ENCODE measurements around the gene VIPR2. TPM values are rescaled to one million over a fixed set of nuclear protein-coding genes. Genes with fewer than 3 reads are reported as not detected.

VIPR2 gene
- total RNA-seq, 4 donors from 2014 or later: 1.8 to 3.7 (median 2.7) TPM

- intact Hi-C loops (cut with DNase I; ENCODE audit: low total_unique reads): no loop called here
- no peaks in the 10 kb centered on the region for H3K9me3 ChIP-seq
- TF ChIP-seq EP300 (IDR thresholded peaks at IDR 0.05; ENCODE audit: low read depth) (no peak), POLR2A (IDR thresholded peaks at IDR 0.05) (no peak), POLR2AphosphoS5 (IDR thresholded peaks at IDR 0.05) (no peak), CTCF (IDR thresholded peaks at IDR 0.05) (no peak)
- no peak for DNase-seq
- H3K27ac ChIP-seq: no peak overlapping the region
- in situ Hi-C loops (cut with MboI; ENCODE audit: low pct_ligation_motif_present in 1 of 4, low pct_unique_long_range_greater_than_20kb in 1 of 4, low sequenced_read_pairs in 3 of 4): no loop called here
- H3K4me1 ChIP-seq: no peaks in the 10 kb centered on the region
- 92 to 95% methylated on average over 7 of the region's 7 CpGs for whole genome bisulfite sequencing, 2 donors (ENCODE audit: low coverage in 1 of 2)
- H3K36me3 ChIP-seq: no peaks in the 10 kb centered on the region
- H3K4me3 ChIP-seq: no peak overlapping the region
- H3K27me3 ChIP-seq: no peaks in the 10 kb centered on the region
Observed at GRCh38 chr7:159160450-159160849, 15.8 kb upstream of the VIPR2 start.

- intact Hi-C loops (cut with DNase I; ENCODE audit: low total_unique reads) (no loop called here), in situ Hi-C loops (cut with MboI; ENCODE audit: low pct_ligation_motif_present in 1 of 4, low pct_unique_long_range_greater_than_20kb in 1 of 4, low sequenced_read_pairs in 3 of 4) (no loop called here)
- no peak for DNase-seq
- TF ChIP-seq EP300 (IDR thresholded peaks at IDR 0.05; ENCODE audit: low read depth): no peak
- TF ChIP-seq POLR2A (IDR thresholded peaks at IDR 0.05): no peak
- TF ChIP-seq CTCF (IDR thresholded peaks at IDR 0.05): no peak
- TF ChIP-seq POLR2AphosphoS5 (IDR thresholded peaks at IDR 0.05): no peak
- Histone ChIP-seq H3K27me3 (no peaks in the 10 kb centered on the region), H3K27ac (no peak overlapping the region), H3K9me3 (no peaks in the 10 kb centered on the region), H3K4me3 (no peak overlapping the region), H3K4me1 (no peaks in the 10 kb centered on the region), H3K36me3 (no peaks in the 10 kb centered on the region)
- WGBS, 2 donors (ENCODE audit: low coverage in 1 of 2): 81 to 96% methylated on average over 3 to 6 of the region's 6 CpGs
Observed at GRCh38 chr7:159159731-159160130, 15.1 kb upstream of the VIPR2 start.

DNA sequence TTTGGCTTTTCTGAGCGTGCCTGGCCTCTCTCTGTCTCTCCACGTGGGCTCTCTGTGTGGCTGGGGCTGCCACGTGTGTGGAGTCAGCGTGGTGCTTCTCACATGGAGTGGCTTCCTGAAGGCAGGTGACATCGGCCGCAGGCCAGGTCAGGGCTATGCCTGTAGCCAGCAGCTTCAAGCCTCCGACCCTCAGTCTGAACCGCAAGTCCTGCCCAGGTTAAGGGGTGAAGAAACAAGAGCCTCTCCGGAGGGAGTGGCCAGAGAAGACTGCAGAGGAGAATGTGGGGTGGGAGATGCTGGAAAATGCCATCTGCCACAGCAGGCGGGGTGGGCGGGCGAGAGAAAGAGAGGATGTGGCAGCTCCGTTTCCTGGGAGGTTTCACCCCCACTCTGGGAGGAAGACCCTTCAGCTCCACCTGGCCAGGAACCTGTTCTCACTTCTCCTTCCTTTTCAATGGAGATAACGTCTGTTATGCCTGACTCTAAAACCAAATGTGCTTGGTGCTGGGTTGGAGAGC, 14.3 kb upstream of the VIPR2 start:
- H3K4me1 ChIP-seq: no peaks in the 10 kb centered on the region
- in situ Hi-C loops (cut with MboI; ENCODE audit: low pct_ligation_motif_present in 1 of 4, low pct_unique_long_range_greater_than_20kb in 1 of 4, low sequenced_read_pairs in 3 of 4): no loop called here
- H3K36me3 ChIP-seq: no peaks in the 10 kb centered on the region
- WGBS, 2 donors (ENCODE audit: low coverage in 1 of 2): 50 to 65% methylated on average over 1 to 14 of the region's 14 CpGs
- no peak overlapping the region for H3K27ac ChIP-seq
- H3K9me3 ChIP-seq: no peaks in the 10 kb centered on the region
- intact Hi-C loops (cut with DNase I; ENCODE audit: low total_unique reads): no loop called here
- no peaks in the 10 kb centered on the region for H3K27me3 ChIP-seq
- no peak for DNase-seq
- no peak overlapping the region for H3K4me3 ChIP-seq
- no peak for TF ChIP-seq POLR2AphosphoS5 (IDR thresholded peaks at IDR 0.05)
- no peak for TF ChIP-seq POLR2A (IDR thresholded peaks at IDR 0.05)
- no peak for TF ChIP-seq CTCF (IDR thresholded peaks at IDR 0.05)
- no peak for TF ChIP-seq EP300 (IDR thresholded peaks at IDR 0.05; ENCODE audit: low read depth)

DNA sequence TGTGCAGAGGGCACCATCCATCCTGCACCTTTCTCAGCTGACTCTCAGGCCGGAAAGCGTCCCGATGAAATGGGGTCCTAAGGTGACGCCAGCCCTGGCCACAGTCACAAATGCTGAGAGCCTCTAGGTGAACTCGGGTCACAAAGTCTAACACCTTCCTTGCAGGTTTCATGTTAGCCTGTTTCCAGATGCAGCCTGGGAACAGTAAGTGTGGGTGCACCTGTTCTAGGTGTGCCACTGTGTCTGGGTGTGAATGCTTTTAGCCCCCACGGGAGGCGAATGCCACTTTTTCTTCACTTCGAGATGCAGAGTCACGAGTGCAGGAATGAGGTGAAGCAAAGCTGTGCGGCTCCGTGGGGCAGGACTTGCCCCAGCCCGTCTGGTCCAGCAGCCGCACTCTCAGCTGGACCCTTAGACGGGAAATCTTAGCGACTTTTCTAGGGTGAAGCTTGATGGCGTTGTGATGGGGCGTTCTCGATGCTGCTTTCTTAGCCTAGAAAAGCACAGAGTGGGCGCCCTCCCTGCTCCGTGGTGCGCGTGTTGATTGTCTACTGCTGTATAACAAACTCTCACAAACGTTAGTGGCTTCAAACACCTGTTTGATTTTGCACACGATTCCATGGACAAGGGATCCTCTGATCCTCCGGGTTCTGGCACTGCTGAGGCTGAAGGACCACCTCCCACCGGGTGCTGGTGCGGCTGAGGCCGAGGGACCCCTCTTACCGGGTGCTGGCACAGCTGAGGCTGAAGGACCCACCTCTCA, 13.6 kb upstream of the VIPR2 start:
- in situ Hi-C loops (cut with MboI; ENCODE audit: low pct_ligation_motif_present in 1 of 4, low pct_unique_long_range_greater_than_20kb in 1 of 4, low sequenced_read_pairs in 3 of 4): no loop called here
- Histone ChIP-seq H3K27me3 (no peaks in the 10 kb centered on the region), H3K4me3 (no peak overlapping the region), H3K9me3 (no peaks in the 10 kb centered on the region), H3K36me3 (no peaks in the 10 kb centered on the region), H3K4me1 (no peaks in the 10 kb centered on the region), H3K27ac (no peak overlapping the region)
- DNase-seq: no peak
- TF ChIP-seq CTCF (IDR thresholded peaks at IDR 0.05) (no peak), EP300 (IDR thresholded peaks at IDR 0.05; ENCODE audit: low read depth) (no peak), POLR2A (IDR thresholded peaks at IDR 0.05) (no peak), POLR2AphosphoS5 (IDR thresholded peaks at IDR 0.05) (no peak)
- whole genome bisulfite sequencing, 2 donors (ENCODE audit: low coverage in 1 of 2): 73 to 89% methylated on average over 3 to 29 of the region's 29 CpGs
- intact Hi-C loops (cut with DNase I; ENCODE audit: low total_unique reads): no loop called here
